ENCODE results near the gene MAOA. TPM values are rescaled to one million over a fixed set of nuclear protein-coding genes. Genes with fewer than 3 reads are reported as not detected.

The MAOA gene
- polyA plus RNA-seq, 2 of the 4 experiments (the other 2 are of a cell fraction), result 0.34 to 5.6 TPM

DNA sequence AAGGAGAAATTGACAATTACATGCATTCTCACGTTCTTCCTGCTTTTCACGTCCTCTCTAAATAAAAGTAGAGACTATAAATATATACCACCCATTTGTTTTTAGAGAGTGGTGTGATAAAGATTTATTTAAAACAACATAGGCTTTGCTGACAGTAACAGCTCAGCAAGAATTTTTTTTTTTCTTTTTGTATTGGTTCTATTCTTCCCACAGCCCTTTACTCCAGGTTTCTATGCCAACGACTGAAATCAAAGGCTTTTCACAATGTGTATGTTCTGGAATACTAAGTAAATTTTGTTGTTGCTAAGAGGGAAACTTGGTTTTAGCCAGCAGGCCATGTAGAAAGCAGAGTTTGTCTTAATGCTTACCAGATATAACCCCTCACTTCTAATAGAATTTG lies 43.4 kb downstream of the MAOA start:
- POLR2A ChIA-PET, result no interaction called here
- WGBS (ENCODE audit: missing lambda C conversion rate), result 56% methylated on average over 3 of the region's 3 CpGs
- Histone ChIP-seq H3K4me1 (peaks cover 22% of the 10 kb centered on the region; the same call in 2 of the 3 replicates), H3K27ac (no peak overlapping the region), H3K4me2 (no peak overlapping the region), H3K4me3 (no peak overlapping the region), H3K9me3 (no peaks in the 10 kb centered on the region)
- DNase-seq (ENCODE audit: low read depth in 1 of 2, low spot score in 1 of 2) (no peak), FAIRE-seq (no peak), ATAC-seq (no peak)
- CTCF ChIA-PET, result no interaction called here
- TF ChIP-seq, protein P1, sequence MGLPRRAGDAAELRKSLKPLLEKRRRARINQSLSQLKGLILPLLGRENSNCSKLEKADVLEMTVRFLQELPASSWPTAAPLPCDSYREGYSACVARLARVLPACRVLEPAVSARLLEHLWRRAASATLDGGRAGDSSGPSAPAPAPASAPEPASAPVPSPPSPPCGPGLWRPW (IDR thresholded peaks at IDR 0.05), result no peak
- TF ChIP-seq BCL3 (IDR thresholded peaks at IDR 0.05), result no peak
- TF ChIP-seq, protein P2, sequence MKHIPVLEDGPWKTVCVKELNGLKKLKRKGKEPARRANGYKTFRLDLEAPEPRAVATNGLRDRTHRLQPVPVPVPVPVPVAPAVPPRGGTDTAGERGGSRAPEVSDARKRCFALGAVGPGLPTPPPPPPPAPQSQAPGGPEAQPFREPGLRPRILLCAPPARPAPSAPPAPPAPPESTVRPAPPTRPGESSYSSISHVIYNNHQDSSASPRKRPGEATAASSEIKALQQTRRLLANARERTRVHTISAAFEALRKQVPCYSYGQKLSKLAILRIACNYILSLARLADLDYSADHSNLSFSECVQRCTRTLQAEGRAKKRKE (CRISPR knock-in tag; IDR thresholded peaks at IDR 0.05; ENCODE audit: low read depth), result no peak

DNA sequence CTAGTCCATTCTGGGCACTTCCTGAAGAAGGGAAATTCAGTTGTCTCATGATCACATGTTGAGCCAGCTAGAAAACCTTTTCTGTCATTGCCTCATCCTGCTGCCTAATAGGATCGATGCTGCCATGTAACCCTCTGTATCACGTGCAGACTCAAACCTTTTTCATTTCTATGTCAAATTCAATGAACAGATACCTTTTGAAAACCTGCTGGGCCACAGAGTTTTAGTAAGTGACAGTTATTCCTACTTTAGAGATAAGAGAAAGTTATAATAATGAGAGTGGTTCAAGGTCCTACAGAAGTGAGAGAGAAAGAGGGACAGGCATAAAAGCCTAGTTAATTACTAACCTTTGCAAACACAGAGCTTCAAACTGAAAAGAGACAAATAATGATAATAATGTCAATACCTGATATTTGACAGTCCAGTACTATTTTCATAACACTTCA lies 46.0 kb downstream of the MAOA start:
- Histone ChIP-seq H3K4me2 (peak overlapping the region; percentile 61), H3K4me3 (no peak overlapping the region), H3K9me3 (no peaks in the 10 kb centered on the region), H3K4me1 (peaks cover 22% of the 10 kb centered on the region; the same call in 2 of the 3 replicates), H3K27ac (peak overlapping the region in 1 of 2 experiments; percentile 14; a peak in 1 of 6 replicates)
- TF ChIP-seq, protein P3, sequence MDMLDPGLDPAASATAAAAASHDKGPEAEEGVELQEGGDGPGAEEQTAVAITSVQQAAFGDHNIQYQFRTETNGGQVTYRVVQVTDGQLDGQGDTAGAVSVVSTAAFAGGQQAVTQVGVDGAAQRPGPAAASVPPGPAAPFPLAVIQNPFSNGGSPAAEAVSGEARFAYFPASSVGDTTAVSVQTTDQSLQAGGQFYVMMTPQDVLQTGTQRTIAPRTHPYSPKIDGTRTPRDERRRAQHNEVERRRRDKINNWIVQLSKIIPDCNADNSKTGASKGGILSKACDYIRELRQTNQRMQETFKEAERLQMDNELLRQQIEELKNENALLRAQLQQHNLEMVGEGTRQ (IDR thresholded peaks at IDR 0.05), result no peak
- no peak for TF ChIP-seq POLR2AphosphoS2 (conservative IDR thresholded peaks at IDR 0.05; ENCODE audit: low read length)
- TF ChIP-seq RCOR1 (IDR thresholded peaks at IDR 0.05; ENCODE audit: low read depth, low read length), result no peak
- TF ChIP-seq CBX2 (IDR thresholded peaks at IDR 0.05; ENCODE audit: borderline replicate concordance, low read depth), result no peak
- TF ChIP-seq FOSB (CRISPR knock-in tag; IDR thresholded peaks at IDR 0.05), result no peak
- no peak for TF ChIP-seq NR3C1 (IDR thresholded peaks at IDR 0.05)
- TF ChIP-seq CHD2 (IDR thresholded peaks at IDR 0.05; ENCODE audit: low read length, partially characterized antibody), result no peak
- TF ChIP-seq SREBF2 (IDR thresholded peaks at IDR 0.05), result no peak
- TF ChIP-seq BHLHE40 (IDR thresholded peaks at IDR 0.05; ENCODE audit: low read depth, low read length), result no peak
- TF ChIP-seq, protein P2 (CRISPR knock-in tag; IDR thresholded peaks at IDR 0.05; ENCODE audit: low read depth), result no peak
- no peak for TF ChIP-seq POLR2A (IDR thresholded peaks at IDR 0.05; ENCODE audit: low read length)
- TF ChIP-seq JUN (IDR thresholded peaks at IDR 0.05), result no peak
- no peak for TF ChIP-seq JUNB (IDR thresholded peaks at IDR 0.05)
- TF ChIP-seq FOXS1 (CRISPR knock-in tag; IDR thresholded peaks at IDR 0.05), result no peak
- no peak for TF ChIP-seq ESRRA (IDR thresholded peaks at IDR 0.05; ENCODE audit: borderline replicate concordance, low read length)
- no peak for TF ChIP-seq BCL3 (IDR thresholded peaks at IDR 0.05)
- TF ChIP-seq PHF8 (IDR thresholded peaks at IDR 0.05; ENCODE audit: borderline replicate concordance, low read depth), result no peak
- TF ChIP-seq CEBPB (IDR thresholded peaks at IDR 0.05), result no peak
- no peak for ATAC-seq
- DNase-seq (ENCODE audit: low read depth in 1 of 2, low spot score in 1 of 2), result no peak
- CTCF ChIA-PET, result no interaction called here
- POLR2A ChIA-PET, result no interaction called here
- 28% methylated on average over 2 of the region's 2 CpGs for WGBS (ENCODE audit: missing lambda C conversion rate)
- no peak for FAIRE-seq

DNA sequence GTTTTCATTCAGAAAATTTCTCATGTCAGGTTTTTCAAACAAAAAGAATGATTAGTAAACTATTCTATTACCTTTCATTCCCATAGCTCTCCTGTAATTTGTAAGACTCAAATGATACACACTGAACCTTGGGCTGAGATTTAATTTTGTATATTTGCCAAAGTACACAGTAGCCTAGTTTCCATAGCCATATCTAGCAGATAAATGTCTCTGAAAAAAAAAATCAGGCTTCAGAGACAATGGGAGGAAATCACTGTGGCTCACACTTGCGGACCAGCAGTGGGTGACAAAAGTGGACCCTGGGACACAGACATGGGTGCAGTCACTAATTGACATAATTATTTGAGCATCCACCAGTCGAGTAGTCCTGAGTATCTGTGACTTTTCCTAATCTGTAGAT lies 46.6 kb downstream of the MAOA start:
- peak overlapping the region in 1 of 2 experiments; percentile 13; a peak in 1 of 6 replicates for H3K27ac ChIP-seq
- ChIA-PET CTCF (no interaction called here), POLR2A (no interaction called here)
- no peak overlapping the region for H3K4me3 ChIP-seq
- ATAC-seq, result no peak
- 73% methylated on average over 2 of the region's 2 CpGs for WGBS (ENCODE audit: missing lambda C conversion rate)
- TF ChIP-seq FOSL2 (IDR thresholded peaks at IDR 0.05) (no peak), FOSL2 (CRISPR knock-in tag; IDR thresholded peaks at IDR 0.05) (no peak), BHLHE40 (IDR thresholded peaks at IDR 0.05; ENCODE audit: low read depth, low read length) (no peak), RARB (CRISPR knock-in tag; IDR thresholded peaks at IDR 0.05) (no peak), FOSB (CRISPR knock-in tag; IDR thresholded peaks at IDR 0.05) (no peak)
- H3K4me2 ChIP-seq, result peak overlapping the region; percentile 61
- no peak for DNase-seq (ENCODE audit: low read depth in 1 of 2, low spot score in 1 of 2)
- no peaks in the 10 kb centered on the region for H3K9me3 ChIP-seq
- H3K4me1 ChIP-seq, result peaks cover 22% of the 10 kb centered on the region; the same call in 2 of the 3 replicates
- FAIRE-seq, result no peak

All from A549 (cell line).